Immature natural killer cell (primary cell): ENCODE data around the gene SIRPB1. TPM values are rescaled to one million over a fixed set of nuclear protein-coding genes. Genes with fewer than 3 reads are reported as not detected.
"Not testable (repeated sequence)": the region's sequence is repeated elsewhere in the genome, so short reads cannot be mapped to it uniquely, and the experiment has no call there.

Source experiments
- DNase-seq, 3 donors: peaks; one replicate each; pipeline ENCODE4 v3.0.0; 2022; ENCODE audit warnings: mixed read lengths in 1 of 3
- H3K27ac Mint-ChIP-seq, 6 donors: one replicate each; pipeline ENCODE4 v1.8.0; 2020; ENCODE audit warnings: mixed read lengths in 6 of 6, mild to moderate bottlenecking in 5 of 6, inconsistent platforms in 4 of 6, moderate library complexity in 3 of 6
- H3K27me3 Mint-ChIP-seq, 3 donors: one replicate each; pipeline ENCODE4 v1.8.0; 2020 to 2021; ENCODE audit warnings: low read depth in 3 of 3, mild to moderate bottlenecking in 3 of 3, mixed read lengths in 3 of 3, moderate library complexity in 3 of 3, inconsistent platforms in 1 of 3
- H3K36me3 Mint-ChIP-seq, 3 donors: one replicate each; pipeline ENCODE4 v1.8.0; 2020; ENCODE audit warnings: mixed read lengths in 3 of 3, inconsistent platforms in 2 of 3, mild to moderate bottlenecking in 2 of 3
- H3K4me1 Mint-ChIP-seq, 2 donors: one replicate each; pipeline ENCODE4 v1.8.0; 2020; ENCODE audit warnings: inconsistent platforms in 2 of 2, mild to moderate bottlenecking in 2 of 2, mixed read lengths in 2 of 2, moderate library complexity in 1 of 2
- H3K4me3 Mint-ChIP-seq, 5 donors: one replicate each; pipeline ENCODE4 v1.8.0; 2020; ENCODE audit warnings: mild to moderate bottlenecking in 5 of 5, mixed read lengths in 5 of 5, inconsistent platforms in 3 of 5, moderate library complexity in 3 of 5
- H3K9me3 Mint-ChIP-seq, 6 donors: one replicate each; pipeline ENCODE4 v1.8.0; 2020; ENCODE audit warnings: mild to moderate bottlenecking in 6 of 6, mixed read lengths in 6 of 6, inconsistent platforms in 4 of 6, moderate library complexity in 3 of 6
- polyA plus RNA-seq, 3 donors: library from polyadenylated mRNA; unstranded; fragments of 300-500 nt; fragmentation: Illumina TruSeq; gene quantifications; one replicate each; pipeline ENCODE4 v1.2.3, GENCODE V29; 2021

SIRPB1 gene
- polyA plus RNA-seq, 3 donors from 2014 or later, result 0.50 to 1.8 (median 1.7) TPM

GRCh38 chr20:1608678-1609347 lies 11.0 kb downstream of the SIRPB1 start:
- not testable (repeated sequence) for H3K27me3 Mint-ChIP-seq

GRCh38 chr20:1600736-1601135 lies 19.1 kb downstream of the SIRPB1 start:
- Mint-ChIP-seq H3K27ac (no peak overlapping the region), H3K36me3 (no peaks in the 10 kb centered on the region), H3K9me3 (no peaks in the 10 kb centered on the region), H3K27me3 (peaks cover 0 to 2% (median 0%) of the 10 kb centered on the region in 3 donors), H3K4me3 (no peak overlapping the region), H3K4me1 (no peaks in the 10 kb centered on the region)
- no peak for DNase-seq

More at GRCh38 chr20:1608678-1609347, 11.0 kb downstream of the SIRPB1 start:
- H3K27ac Mint-ChIP-seq, H3K4me1 Mint-ChIP-seq, H3K9me3 Mint-ChIP-seq, H3K4me3 Mint-ChIP-seq, H3K36me3 Mint-ChIP-seq, DNase-seq: not testable (repeated sequence)

GRCh38 chr20:1595333-1595732 lies 24.5 kb downstream of the SIRPB1 start:
- no peak overlapping the region for H3K4me3 Mint-ChIP-seq
- peaks cover 0 to 5% (median 0%) of the 10 kb centered on the region in 3 donors for H3K27me3 Mint-ChIP-seq
- no peak overlapping the region for H3K27ac Mint-ChIP-seq
- H3K9me3 Mint-ChIP-seq, result no peaks in the 10 kb centered on the region
- DNase-seq, result no peak
- H3K4me1 Mint-ChIP-seq, result no peaks in the 10 kb centered on the region
- no peaks in the 10 kb centered on the region for H3K36me3 Mint-ChIP-seq

GRCh38 chr20:1588533-1589460 lies 31.0 kb downstream of the SIRPB1 start:
- H3K4me3 Mint-ChIP-seq, result no peak overlapping the region
- no peak for DNase-seq
- no peaks in the 10 kb centered on the region for H3K27me3 Mint-ChIP-seq
- peak overlapping the region in 2 of 6 donors; percentile 19 to 55 for H3K27ac Mint-ChIP-seq
- H3K9me3 Mint-ChIP-seq, result no peaks in the 10 kb centered on the region
- H3K4me1 Mint-ChIP-seq, result no peaks in the 10 kb centered on the region
- H3K36me3 Mint-ChIP-seq, result no peaks in the 10 kb centered on the region

- H3K36me3 Mint-ChIP-seq, result no peaks in the 10 kb centered on the region
- no peaks in the 10 kb centered on the region for H3K4me1 Mint-ChIP-seq
- H3K27ac Mint-ChIP-seq, result no peak overlapping the region
- DNase-seq, result no peak
- H3K4me3 Mint-ChIP-seq, result no peak overlapping the region
- H3K9me3 Mint-ChIP-seq, result no peaks in the 10 kb centered on the region
- H3K27me3 Mint-ChIP-seq, result peaks cover 0 to under 1% (median 0%) of the 10 kb centered on the region in 3 donors
Observed at GRCh38 chr20:1587781-1588532, 31.9 kb downstream of the SIRPB1 start.

DNA sequence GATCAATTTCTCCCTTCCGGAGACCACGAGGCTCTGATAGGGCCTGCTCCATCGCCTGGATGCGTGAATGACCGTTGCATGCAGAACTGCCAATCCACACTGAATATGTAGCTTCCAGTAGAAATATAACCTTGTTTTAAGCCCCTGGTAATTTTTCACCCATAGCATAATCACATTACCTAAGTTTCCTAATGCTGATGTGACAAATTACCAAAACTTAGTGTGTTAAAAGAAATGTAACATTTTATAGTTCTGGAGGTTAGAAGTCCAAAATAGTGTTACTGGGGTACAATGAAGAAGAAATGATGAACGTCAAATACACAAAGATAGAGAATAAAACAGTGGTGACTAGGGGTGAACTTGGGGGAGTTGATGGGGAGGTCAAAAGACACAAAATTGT lies 40.3 kb downstream of the SIRPB1 start:
- peaks cover 0 to 9% (median 5%) of the 10 kb centered on the region in 3 donors for H3K27me3 Mint-ChIP-seq
- no peak overlapping the region for H3K27ac Mint-ChIP-seq
- peaks cover 0 to 2% (median 0%) of the 10 kb centered on the region in 6 donors for H3K9me3 Mint-ChIP-seq
- DNase-seq, result no peak
- H3K4me1 Mint-ChIP-seq, result no peaks in the 10 kb centered on the region
- H3K4me3 Mint-ChIP-seq, result no peak overlapping the region
- no peaks in the 10 kb centered on the region for H3K36me3 Mint-ChIP-seq

DNA sequence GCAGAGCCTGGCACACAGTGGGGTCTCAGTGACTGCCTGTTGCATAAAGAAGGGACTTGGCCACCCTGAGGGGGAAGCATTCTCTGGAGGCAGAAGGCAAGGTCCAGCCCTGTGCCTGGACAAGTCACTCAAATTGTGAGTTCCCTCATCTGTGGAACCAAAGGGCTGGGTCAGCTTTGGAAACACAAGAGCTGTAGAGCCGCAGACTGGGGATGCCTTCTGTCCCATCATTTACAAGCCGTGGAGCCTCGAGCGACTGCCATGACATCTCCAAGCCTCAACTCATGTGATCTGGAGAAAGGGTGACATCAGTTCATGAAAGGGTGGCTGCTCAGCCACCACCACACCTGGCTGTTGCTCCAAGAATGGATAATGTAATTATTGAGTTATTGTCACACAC lies 41.9 kb downstream of the SIRPB1 start:
- H3K9me3 Mint-ChIP-seq, result peaks cover 0 to 2% (median 0%) of the 10 kb centered on the region in 6 donors
- no peak overlapping the region for H3K27ac Mint-ChIP-seq
- DNase-seq, result no peak
- H3K27me3 Mint-ChIP-seq, result peaks cover 0 to 8% (median 5%) of the 10 kb centered on the region in 3 donors
- no peaks in the 10 kb centered on the region for H3K4me1 Mint-ChIP-seq
- no peaks in the 10 kb centered on the region for H3K36me3 Mint-ChIP-seq
- H3K4me3 Mint-ChIP-seq, result no peak overlapping the region

DNA sequence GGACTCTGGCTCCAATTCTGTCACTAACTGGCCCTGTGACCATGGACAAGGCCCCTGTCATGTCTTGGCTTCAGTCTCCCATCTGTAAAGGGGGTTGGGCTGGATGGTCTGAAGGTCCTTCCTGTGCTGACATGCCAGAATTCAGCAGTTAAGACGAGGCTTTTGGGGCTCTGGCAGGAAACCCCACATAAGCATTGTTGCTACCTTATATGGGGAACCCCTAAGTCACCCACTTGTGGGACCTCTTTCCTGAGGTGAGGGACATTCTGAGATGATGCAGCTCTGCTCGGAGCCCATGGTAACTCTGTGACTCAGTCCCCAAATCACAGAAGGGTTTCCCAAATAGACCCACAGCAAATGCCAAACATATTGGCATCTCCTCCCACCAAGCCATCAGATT lies 42.5 kb downstream of the SIRPB1 start:
- H3K4me3 Mint-ChIP-seq, H3K27ac Mint-ChIP-seq, H3K36me3 Mint-ChIP-seq, H3K4me1 Mint-ChIP-seq, H3K27me3 Mint-ChIP-seq, H3K9me3 Mint-ChIP-seq, DNase-seq: not testable (repeated sequence)

GRCh38 chr20:1576641-1577040 lies 43.2 kb downstream of the SIRPB1 start:
- Mint-ChIP-seq H3K27ac (no peak overlapping the region), H3K9me3 (peaks cover 0 to 2% (median 0%) of the 10 kb centered on the region in 6 donors), H3K36me3 (no peaks in the 10 kb centered on the region), H3K27me3 (peaks cover 2 to 6% (median 5%) of the 10 kb centered on the region in 3 donors), H3K4me3 (no peak overlapping the region), H3K4me1 (no peaks in the 10 kb centered on the region)
- DNase-seq, result no peak

DNA sequence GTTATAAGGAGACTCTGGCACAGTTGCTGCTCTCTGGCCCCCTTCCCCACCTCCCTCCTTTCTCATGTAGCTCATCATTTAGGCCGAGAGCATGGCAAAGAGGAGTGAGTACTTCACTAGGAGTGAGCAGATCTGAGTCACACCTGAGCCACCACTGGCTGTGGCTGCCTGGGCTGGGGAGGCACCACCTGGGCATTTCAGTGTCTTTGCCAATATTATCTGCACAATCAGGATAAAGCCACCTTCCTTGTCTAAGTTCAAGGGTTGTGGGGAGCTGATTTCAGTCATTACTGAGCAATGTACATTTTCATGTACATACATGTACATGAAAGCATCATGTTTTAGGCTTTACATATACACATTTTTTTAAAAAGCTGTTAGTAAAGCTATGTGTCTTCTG lies 43.8 kb downstream of the SIRPB1 start:
- H3K27ac Mint-ChIP-seq, H3K27me3 Mint-ChIP-seq, H3K4me3 Mint-ChIP-seq, H3K9me3 Mint-ChIP-seq, H3K36me3 Mint-ChIP-seq, DNase-seq, H3K4me1 Mint-ChIP-seq: not testable (repeated sequence)

- H3K27me3 Mint-ChIP-seq, DNase-seq, H3K36me3 Mint-ChIP-seq, H3K9me3 Mint-ChIP-seq, H3K4me3 Mint-ChIP-seq, H3K27ac Mint-ChIP-seq, H3K4me1 Mint-ChIP-seq: not testable (repeated sequence)
Observed at GRCh38 chr20:1571583-1571982, 48.2 kb downstream of the SIRPB1 start.
